H1 (cell line): ENCODE data around the gene PTPRD. TPM values are rescaled to one million over a fixed set of nuclear protein-coding genes. Genes with fewer than 3 reads are reported as not detected.

ENCODE experiments used
- CTCF ChIA-PET: fragments of 300-600 bp; sonication (Branson Sonifier 250); formaldehyde crosslinking; loops from one replicate; lab custom pipeline; 2021; ENCODE audit not compliant: partially characterized antibody; lab: Charles Lee
- POLR2A ChIA-PET: fragments of 300-600 bp; sonication (Branson Sonifier 250); formaldehyde crosslinking; loops from one replicate; lab custom pipeline; 2021; ENCODE audit warnings: inconsistent platforms; ENCODE audit not compliant: partially characterized antibody; lab: Charles Lee
- DNase-seq, 2 experiments: peaks; one replicate each; pipeline versions ENCODE4 v3.0.0 to v3.0.0-alpha.2; 2010 to 2022; ENCODE audit warnings: low spot score in 2 of 2, low read depth in 1 of 2, mixed read lengths in 1 of 2
- FAIRE-seq: peaks from 2 replicates; lab custom pipeline; 2011; peaks lifted over from hg19 to GRCh38; lab: Jason Lieb, UNC
- H2AFZ ChIP-seq: 2 replicates; pipeline ENCODE4 v1.8.1; 2012; ENCODE audit warnings: low read length, inconsistent platforms
- H2AK5ac ChIP-seq: 2 replicates; pipeline ENCODE4 v1.6.1; 2013; ENCODE audit warnings: low read depth, low read length
- H2BK120ac ChIP-seq: replicated peaks from 2 replicates; pipeline ENCODE3; 2013; ENCODE audit warnings: low read depth, low read length, inconsistent platforms
- H2BK12ac ChIP-seq: 2 replicates; pipeline ENCODE4 v1.6.1; 2013; ENCODE audit warnings: low read depth, low read length
- H2BK15ac ChIP-seq: 2 replicates; pipeline ENCODE4 v1.6.1; 2013; ENCODE audit warnings: low read length
- H2BK20ac ChIP-seq: 2 replicates; pipeline ENCODE4 v1.6.1; 2013; ENCODE audit warnings: low read length
- H2BK5ac ChIP-seq: 2 replicates; pipeline ENCODE4 v1.6.1; 2013; ENCODE audit warnings: low read depth, low read length
- H3K14ac ChIP-seq: 2 replicates; pipeline ENCODE4 v1.6.1; 2013; ENCODE audit warnings: inconsistent platforms; ENCODE audit not compliant: insufficient read length
- H3K18ac ChIP-seq: 2 replicates; pipeline ENCODE4 v1.6.1; 2013; ENCODE audit warnings: low read length; ENCODE audit errors: extremely low read depth
- H3K23ac ChIP-seq: 2 replicates; pipeline ENCODE4 v1.6.1; 2013; ENCODE audit warnings: inconsistent platforms; ENCODE audit not compliant: insufficient read length
- H3K23me2 ChIP-seq: 2 replicates; pipeline ENCODE4 v1.6.1; 2013; ENCODE audit warnings: low read depth, low read length
- H3K27ac ChIP-seq: 2 replicates; pipeline ENCODE4 v1.6.1; 2011; ENCODE audit warnings: low read depth, low read length, inconsistent platforms
- H3K27me3 ChIP-seq, 4 experiments: replicated peaks in 1 of 4; 1 replicate in 1 of 4; 2 replicates in 3 of 4; pipeline versions ENCODE4 v1.6.1 to v1.8.1; 2011 to 2013; ENCODE audit warnings: low read length in 3 of 4, mild to moderate bottlenecking in 3 of 4, inconsistent platforms in 2 of 4, mixed read lengths in 2 of 4, moderate library complexity in 1 of 4; ENCODE audit not compliant: control insufficient read depth in 3 of 4, insufficient read depth in 3 of 4; ENCODE audit errors: extremely low read depth in 1 of 4
- H3K36me3 ChIP-seq, 4 experiments: 2 replicates each; pipeline versions ENCODE4 v1.6.1 to v1.8.1; 2011 to 2013; ENCODE audit warnings: mild to moderate bottlenecking in 4 of 4, low read length in 3 of 4, moderate library complexity in 2 of 4, control low read depth in 1 of 4, inconsistent platforms in 1 of 4; ENCODE audit not compliant: insufficient read depth in 4 of 4, control insufficient read depth in 2 of 4
- H3K4ac ChIP-seq: replicated peaks from 2 replicates; pipeline ENCODE3; 2013; ENCODE audit warnings: low read length, low read depth, mixed read lengths, inconsistent platforms; ENCODE audit not compliant: insufficient read length
- H3K4me1 ChIP-seq, 4 experiments: replicated peaks in 1 of 4; 1 replicate in 1 of 4; 2 replicates in 3 of 4; pipeline versions ENCODE4 v1.6.1 to v1.8.1; 2011 to 2013; ENCODE audit warnings: low read length in 3 of 4, inconsistent platforms in 2 of 4, mixed read lengths in 1 of 4; ENCODE audit not compliant: insufficient read depth in 4 of 4, control insufficient read depth in 3 of 4
- H3K4me2 ChIP-seq, 2 experiments: 2 replicates each; pipeline versions ENCODE4 v1.6.1 to v1.8.1; 2011 to 2013; ENCODE audit warnings: low read depth in 2 of 2, low read length in 2 of 2, control low read depth in 1 of 2, inconsistent platforms in 1 of 2, mild to moderate bottlenecking in 1 of 2; ENCODE audit not compliant: insufficient read depth in 1 of 2
- H3K4me3 ChIP-seq, 4 experiments: fragments of 200-600, 300-600 bp in 1 of 4; sonication (generic), shearing (Covaris generic), sonication (Bioruptor Twin) in 1 of 4; 2 replicates each; pipeline versions ENCODE4 v1.5.1 to v1.8.1; 2011 to 2016; ENCODE audit warnings: low read length in 4 of 4, low read depth in 3 of 4, control low read depth in 2 of 4, inconsistent platforms in 2 of 4, mild to moderate bottlenecking in 2 of 4, mixed read lengths in 1 of 4, moderate library complexity in 1 of 4; ENCODE audit not compliant: insufficient read depth in 2 of 4; ENCODE audit errors: extremely low read depth in 1 of 4
- H3K56ac ChIP-seq: replicated peaks from 2 replicates; pipeline ENCODE3; 2013; ENCODE audit warnings: low read depth, mild to moderate bottlenecking, mixed read lengths, low read length, inconsistent platforms; ENCODE audit not compliant: insufficient read length
- H3K79me1 ChIP-seq: 2 replicates; pipeline ENCODE4 v1.6.1; 2013; ENCODE audit warnings: low read depth, low read length, control low read depth
- H3K79me2 ChIP-seq, 2 experiments: 2 replicates each; pipeline versions ENCODE4 v1.6.1 to v1.8.1; 2012 to 2013; ENCODE audit warnings: low read length in 2 of 2, mild to moderate bottlenecking in 2 of 2, inconsistent platforms in 1 of 2; ENCODE audit not compliant: insufficient read depth in 2 of 2, control insufficient read depth in 1 of 2
- H3K9ac ChIP-seq, 4 experiments: replicated peaks in 1 of 4; 1 replicate in 1 of 4; 2 replicates in 3 of 4; pipeline versions ENCODE4 v1.6.1 to v1.8.1; 2011 to 2013; ENCODE audit warnings: low read depth in 3 of 4, low read length in 3 of 4, control low read depth in 2 of 4, mild to moderate bottlenecking in 2 of 4, moderate library complexity in 2 of 4, inconsistent platforms in 1 of 4; ENCODE audit errors: extremely low read depth in 1 of 4
- H3K9me3 ChIP-seq, 2 experiments: 2 replicates each; pipeline versions ENCODE4 v1.6.1 to v1.8.1; 2012 to 2013; ENCODE audit warnings: mild to moderate bottlenecking in 2 of 2, moderate library complexity in 2 of 2, control low read depth in 1 of 2, inconsistent platforms in 1 of 2, low read depth in 1 of 2, low read length in 1 of 2, mixed read lengths in 1 of 2; ENCODE audit not compliant: insufficient read depth in 2 of 2
- H4K20me1 ChIP-seq, 2 experiments: replicated peaks in 1 of 2; 2 replicates each; pipeline versions ENCODE3 to v1.8.1; 2011 to 2013; ENCODE audit warnings: inconsistent platforms in 2 of 2, low read length in 2 of 2, mild to moderate bottlenecking in 1 of 2; ENCODE audit not compliant: insufficient read depth in 2 of 2, control insufficient read depth in 1 of 2
- H4K5ac ChIP-seq: 2 replicates; pipeline ENCODE4 v1.6.1; 2013; ENCODE audit warnings: low read length, low read depth, mixed read lengths, inconsistent platforms; ENCODE audit not compliant: insufficient read length
- H4K8ac ChIP-seq: 2 replicates; pipeline ENCODE4 v1.8.0; 2013; ENCODE audit warnings: mild to moderate bottlenecking, moderate library complexity, low read length, inconsistent platforms; ENCODE audit not compliant: insufficient read depth; ENCODE audit errors: extremely low read depth
- H4K91ac ChIP-seq: replicated peaks from 2 replicates; pipeline ENCODE3; 2013; ENCODE audit warnings: low read length, mixed read lengths, inconsistent platforms; ENCODE audit not compliant: insufficient read length
- CBX5 ChIP-seq: fragments of 300-800, 300-1000 bp; sonication (generic); IDR thresholded peaks from 2 replicates; pipeline ENCODE4 v1.7.1; 2016; ENCODE audit warnings: antibody characterized with exemption, low read length, low read depth
- GABPA ChIP-seq: IDR thresholded peaks from 2 replicates; pipeline ENCODE4 v1.6.1; 2011; ENCODE audit warnings: mild to moderate bottlenecking, low read length, moderate library complexity, borderline replicate concordance; ENCODE audit not compliant: insufficient read depth
- HDAC6 ChIP-seq: IDR thresholded peaks from one replicate; pipeline ENCODE4 v1.7.1; 2012; ENCODE audit warnings: low read depth, mild to moderate bottlenecking, inconsistent platforms, low read length, moderate library complexity
- TBP ChIP-seq: IDR thresholded peaks from 2 replicates; pipeline ENCODE4 v1.6.1; 2011; ENCODE audit warnings: low read depth, low read length, improper control_type of control experiment
- WGBS, 2 experiments: shearing (Covaris generic) in 1 of 2; methylation state at CpG; one replicate each; pipeline versions ENCODE4 v1.1.6 to v1.1.7; 2013 to 2015; ENCODE audit warnings: low lambda C conversion rate in 2 of 2, mixed read lengths in 2 of 2, inconsistent platforms in 1 of 2, low coverage in 1 of 2, missing lambda C conversion rate in 1 of 2; ENCODE audit not compliant: insufficient replicate concordance in 2 of 2, insufficient coverage in 1 of 2, insufficient read length in 1 of 2; ENCODE audit errors: extremely low coverage in 1 of 2, missing lambda C conversion rate in 1 of 2; 5-methylcytosine and 5-hydroxymethylcytosine counted together
- polyA plus RNA-seq, 7 experiments: library from polyadenylated mRNA; depleted of rRNA in 3 of 7; stranded (reverse) in 5 of 7; unstranded in 2 of 7; fragments of >200 nt in 5 of 7; fragments of 200-250 nt in 2 of 7; gene quantifications; 1 replicate in 5 of 7; 2 replicates in 1 of 7; 4 replicates in 1 of 7; pipeline versions ENCODE4 v1.2.1 to v1.2.3, GENCODE V29; 2011 to 2013; ENCODE audit warnings: missing spikeins in 2 of 7, mixed read lengths in 2 of 7
- total RNA-seq: library from RNA; stranded (reverse); fragmentation: NEBNext Ultra II Directional; extraction: Animal tissue kit (Norgen Biotek cat#: 25700); gene quantifications from 2 replicates; pipeline ENCODE4 v1.2.1, GENCODE V29; 2021
- TF ChIP-seq, protein P1 (sequence below): IDR thresholded peaks from 2 replicates; pipeline ENCODE4 v1.6.1; 2011; ENCODE audit warnings: low read length, improper control_type of control experiment

The PTPRD gene
- total and polyA plus RNA-seq, 2 of the 8 experiments (the other 6 are each of a cell fraction or from before 2014, with no cell fraction given): 17.2 to 77.0 TPM

DNA sequence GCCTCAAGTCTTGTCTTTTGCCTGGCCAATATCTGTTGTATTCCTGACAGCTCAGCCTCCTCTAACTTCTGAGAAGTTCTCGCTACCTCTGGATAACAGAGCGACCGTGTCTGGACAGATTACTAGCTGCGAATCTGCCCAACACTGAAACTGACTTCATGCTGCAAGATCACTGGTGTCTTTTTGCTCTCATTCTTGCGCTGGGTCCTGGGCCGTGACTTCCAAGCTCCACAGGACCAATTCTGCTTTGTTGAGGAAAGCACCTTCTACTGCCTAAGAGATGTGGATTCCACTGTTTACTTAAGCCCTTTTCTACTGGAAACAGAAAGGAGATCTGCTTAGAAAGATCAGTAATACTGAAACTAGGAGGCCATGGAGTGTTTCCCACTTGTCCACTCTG, 1834.4 kb downstream of the PTPRD start:
- Histone ChIP-seq H3K14ac (no peak overlapping the region), H3K79me1 (no peaks in the 10 kb centered on the region), H4K20me1 (no peaks in the 10 kb centered on the region), H3K79me2 (peaks cover 0 to 5% of the 10 kb centered on the region in 2 experiments; a peak in 1 of 4 replicates), H3K23me2 (no peaks in the 10 kb centered on the region), H2BK20ac (no peak overlapping the region), H3K4me1 (peaks cover 1 to 5% (median 3%) of the 10 kb centered on the region in 4 experiments; a peak in 4 of 7 replicates), H3K9ac (no peak overlapping the region), H3K27me3 (no peaks in the 10 kb centered on the region), H2AFZ (no peak overlapping the region), H2BK15ac (no peak overlapping the region), H4K5ac (no peak overlapping the region), H3K18ac (no peak overlapping the region), H3K56ac (no peak overlapping the region), H3K4me2 (0 out of 4 replicates have a peak overlapping the region, but pooled peaks of 1 of the 2 experiments have one; percentile 9), H2BK5ac (no peak overlapping the region), H3K4me3 (no peak overlapping the region), H3K27ac (no peak overlapping the region), H3K4ac (no peak overlapping the region), H3K9me3 (no peaks in the 10 kb centered on the region), H2BK120ac (no peak overlapping the region), H2BK12ac (no peak overlapping the region), H3K23ac (no peak overlapping the region), H4K8ac (no peak overlapping the region), H3K36me3 (no peaks in the 10 kb centered on the region), H4K91ac (no peak overlapping the region), H2AK5ac (no peak overlapping the region)
- DNase-seq (no peak), FAIRE-seq (peak; percentile 13)
- TF ChIP-seq GABPA (no peak), HDAC6 (no peak), CBX5 (no peak), TBP (no peak)
- TF ChIP-seq, protein P1, sequence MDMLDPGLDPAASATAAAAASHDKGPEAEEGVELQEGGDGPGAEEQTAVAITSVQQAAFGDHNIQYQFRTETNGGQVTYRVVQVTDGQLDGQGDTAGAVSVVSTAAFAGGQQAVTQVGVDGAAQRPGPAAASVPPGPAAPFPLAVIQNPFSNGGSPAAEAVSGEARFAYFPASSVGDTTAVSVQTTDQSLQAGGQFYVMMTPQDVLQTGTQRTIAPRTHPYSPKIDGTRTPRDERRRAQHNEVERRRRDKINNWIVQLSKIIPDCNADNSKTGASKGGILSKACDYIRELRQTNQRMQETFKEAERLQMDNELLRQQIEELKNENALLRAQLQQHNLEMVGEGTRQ: no peak
- ChIA-PET CTCF (interaction anchor here (0.6 kb wide), 1 partner anchor 21 kb away, joined by 3 read pairs; no protein-coding TSS in a partner anchor), POLR2A (no interaction called here)
- WGBS, 2 experiments: 86% methylated on average over 6 of the region's 6 CpGs; no CpG with 5 or more reads in 1 of the 2 experiments
